ENCODE results near the gene GTF2IRD1.

DNA sequence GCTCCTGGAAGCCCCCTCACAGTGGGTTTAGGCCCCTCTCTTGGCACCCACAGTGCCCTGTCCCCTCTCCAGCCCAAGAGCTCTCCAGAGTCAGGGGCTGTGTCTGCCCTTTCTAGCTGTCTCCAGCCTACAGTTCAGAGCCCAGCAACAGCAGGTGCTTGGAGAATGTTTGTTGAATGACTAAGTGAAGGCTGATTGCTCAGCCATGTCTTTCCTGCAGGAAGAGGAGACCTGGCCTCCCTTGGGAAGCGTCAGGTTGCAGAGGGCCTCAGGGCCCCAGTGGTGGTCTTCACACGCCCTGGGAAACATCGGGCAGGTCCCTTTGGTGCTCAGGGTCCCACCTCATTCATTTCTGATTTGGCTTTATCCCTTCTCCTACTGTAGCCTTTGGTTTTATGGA is 62.5 kb downstream of the GTF2IRD1 start:
- TF ChIP-seq, protein P1, sequence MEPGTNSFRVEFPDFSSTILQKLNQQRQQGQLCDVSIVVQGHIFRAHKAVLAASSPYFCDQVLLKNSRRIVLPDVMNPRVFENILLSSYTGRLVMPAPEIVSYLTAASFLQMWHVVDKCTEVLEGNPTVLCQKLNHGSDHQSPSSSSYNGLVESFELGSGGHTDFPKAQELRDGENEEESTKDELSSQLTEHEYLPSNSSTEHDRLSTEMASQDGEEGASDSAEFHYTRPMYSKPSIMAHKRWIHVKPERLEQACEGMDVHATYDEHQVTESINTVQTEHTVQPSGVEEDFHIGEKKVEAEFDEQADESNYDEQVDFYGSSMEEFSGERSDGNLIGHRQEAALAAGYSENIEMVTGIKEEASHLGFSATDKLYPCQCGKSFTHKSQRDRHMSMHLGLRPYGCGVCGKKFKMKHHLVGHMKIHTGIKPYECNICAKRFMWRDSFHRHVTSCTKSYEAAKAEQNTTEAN (CRISPR knock-in tag; conservative IDR thresholded peaks at IDR 0.05) = no peak
- TF ChIP-seq ZBTB7A (CRISPR knock-in tag; IDR thresholded peaks at IDR 0.05) = no peak
- TF ChIP-seq, protein P2, sequence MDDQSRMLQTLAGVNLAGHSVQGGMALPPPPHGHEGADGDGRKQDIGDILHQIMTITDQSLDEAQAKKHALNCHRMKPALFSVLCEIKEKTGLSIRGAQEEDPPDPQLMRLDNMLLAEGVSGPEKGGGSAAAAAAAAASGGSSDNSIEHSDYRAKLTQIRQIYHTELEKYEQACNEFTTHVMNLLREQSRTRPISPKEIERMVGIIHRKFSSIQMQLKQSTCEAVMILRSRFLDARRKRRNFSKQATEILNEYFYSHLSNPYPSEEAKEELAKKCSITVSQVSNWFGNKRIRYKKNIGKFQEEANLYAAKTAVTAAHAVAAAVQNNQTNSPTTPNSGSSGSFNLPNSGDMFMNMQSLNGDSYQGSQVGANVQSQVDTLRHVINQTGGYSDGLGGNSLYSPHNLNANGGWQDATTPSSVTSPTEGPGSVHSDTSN (CRISPR knock-in tag; IDR thresholded peaks at IDR 0.05; ENCODE audit: borderline replicate concordance) = no peak
- TF ChIP-seq, protein P3, sequence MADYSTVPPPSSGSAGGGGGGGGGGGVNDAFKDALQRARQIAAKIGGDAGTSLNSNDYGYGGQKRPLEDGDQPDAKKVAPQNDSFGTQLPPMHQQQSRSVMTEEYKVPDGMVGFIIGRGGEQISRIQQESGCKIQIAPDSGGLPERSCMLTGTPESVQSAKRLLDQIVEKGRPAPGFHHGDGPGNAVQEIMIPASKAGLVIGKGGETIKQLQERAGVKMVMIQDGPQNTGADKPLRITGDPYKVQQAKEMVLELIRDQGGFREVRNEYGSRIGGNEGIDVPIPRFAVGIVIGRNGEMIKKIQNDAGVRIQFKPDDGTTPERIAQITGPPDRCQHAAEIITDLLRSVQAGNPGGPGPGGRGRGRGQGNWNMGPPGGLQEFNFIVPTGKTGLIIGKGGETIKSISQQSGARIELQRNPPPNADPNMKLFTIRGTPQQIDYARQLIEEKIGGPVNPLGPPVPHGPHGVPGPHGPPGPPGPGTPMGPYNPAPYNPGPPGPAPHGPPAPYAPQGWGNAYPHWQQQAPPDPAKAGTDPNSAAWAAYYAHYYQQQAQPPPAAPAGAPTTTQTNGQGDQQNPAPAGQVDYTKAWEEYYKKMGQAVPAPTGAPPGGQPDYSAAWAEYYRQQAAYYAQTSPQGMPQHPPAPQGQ (CRISPR knock-in tag; IDR thresholded peaks at IDR 0.05; ENCODE audit: borderline replicate concordance) = no peak
- TF ChIP-seq, protein P4, sequence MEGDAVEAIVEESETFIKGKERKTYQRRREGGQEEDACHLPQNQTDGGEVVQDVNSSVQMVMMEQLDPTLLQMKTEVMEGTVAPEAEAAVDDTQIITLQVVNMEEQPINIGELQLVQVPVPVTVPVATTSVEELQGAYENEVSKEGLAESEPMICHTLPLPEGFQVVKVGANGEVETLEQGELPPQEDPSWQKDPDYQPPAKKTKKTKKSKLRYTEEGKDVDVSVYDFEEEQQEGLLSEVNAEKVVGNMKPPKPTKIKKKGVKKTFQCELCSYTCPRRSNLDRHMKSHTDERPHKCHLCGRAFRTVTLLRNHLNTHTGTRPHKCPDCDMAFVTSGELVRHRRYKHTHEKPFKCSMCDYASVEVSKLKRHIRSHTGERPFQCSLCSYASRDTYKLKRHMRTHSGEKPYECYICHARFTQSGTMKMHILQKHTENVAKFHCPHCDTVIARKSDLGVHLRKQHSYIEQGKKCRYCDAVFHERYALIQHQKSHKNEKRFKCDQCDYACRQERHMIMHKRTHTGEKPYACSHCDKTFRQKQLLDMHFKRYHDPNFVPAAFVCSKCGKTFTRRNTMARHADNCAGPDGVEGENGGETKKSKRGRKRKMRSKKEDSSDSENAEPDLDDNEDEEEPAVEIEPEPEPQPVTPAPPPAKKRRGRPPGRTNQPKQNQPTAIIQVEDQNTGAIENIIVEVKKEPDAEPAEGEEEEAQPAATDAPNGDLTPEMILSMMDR (CRISPR knock-in tag; IDR thresholded peaks at IDR 0.05) = no peak
- TF ChIP-seq SIN3A (IDR thresholded peaks at IDR 0.05; ENCODE audit: borderline replicate concordance, low read depth, low read length) = no peak
- TF ChIP-seq, protein P5, sequence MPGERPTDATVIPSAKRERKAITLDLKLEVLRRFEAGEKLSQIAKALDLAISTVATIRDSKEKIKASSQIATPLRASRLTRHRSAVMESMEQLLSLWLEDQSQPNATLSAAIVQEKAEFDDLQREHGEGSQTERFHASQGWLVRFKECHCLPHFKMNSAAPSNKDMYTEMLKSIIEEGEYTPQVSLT (CRISPR knock-in tag; IDR thresholded peaks at IDR 0.05; ENCODE audit: borderline replicate concordance, low read depth) = no peak
